Activated B cell treated with CpG ODN at 0.5 μM for 24 hours (primary cell): ENCODE measurements around the gene BRD4. TPM values are rescaled to one million over a fixed set of nuclear protein-coding genes. Genes with fewer than 3 reads are reported as not detected.

Experiments used
- ATAC-seq: fragments of 200-7000 bp; cut with Tn5 transposase; one replicate; pipeline ENCODE4 v1.10.0; 2021; ENCODE audit warnings: low read depth, mild to moderate bottlenecking, moderate library complexity
- CTCF ChIA-PET: fragments of 350-600 bp; sonication (Branson Sonifier 250); formaldehyde crosslinking; loops from one replicate; lab custom pipeline; 2021; ENCODE audit warnings: antibody characterized with exemption; lab: Charles Lee
- POLR2A ChIA-PET: fragments of 350-600 bp; sonication (Branson Sonifier 250); formaldehyde crosslinking; loops from one replicate; lab custom pipeline; 2021; ENCODE audit warnings: antibody characterized with exemption; lab: Charles Lee
- DNase-seq: peaks from one replicate; pipeline ENCODE4 v3.0.0; 2022
- H3K27ac Mint-ChIP-seq: one replicate; pipeline ENCODE4 v1.8.0; 2020; ENCODE audit warnings: mixed read lengths
- H3K27me3 Mint-ChIP-seq: one replicate; pipeline ENCODE4 v1.8.0; 2021; ENCODE audit warnings: mixed read lengths
- H3K36me3 Mint-ChIP-seq: one replicate; pipeline ENCODE4 v1.8.0; 2021; ENCODE audit warnings: low read depth, mixed read lengths
- H3K4me1 Mint-ChIP-seq: one replicate; pipeline ENCODE4 v1.8.0; 2021; ENCODE audit warnings: mixed read lengths
- H3K4me3 Mint-ChIP-seq: one replicate; pipeline ENCODE4 v1.8.0; 2020; ENCODE audit warnings: mild to moderate bottlenecking, mixed read lengths
- H3K9me3 Mint-ChIP-seq: one replicate; pipeline ENCODE4 v1.8.0; 2020; ENCODE audit warnings: mixed read lengths
- CTCF ChIP-seq: fragments of 200-600 bp; IDR thresholded peaks from one replicate; pipeline ENCODE4 v1.8.0; 2022; ENCODE audit warnings: antibody characterized with exemption, mild to moderate bottlenecking
- intact Hi-C: fragments of 100-400 bp; cut with micrococcal nuclease; formaldehyde crosslinking; loops from one replicate; pipeline ENCODE4 v1.15.1; 2024
- total RNA-seq: library from RNA; stranded (reverse); gene quantifications from 2 replicates; pipeline ENCODE4 v1.2.3, GENCODE V29; 2022

BRD4 gene
- total RNA-seq, 1 donor from 2014 or later: 164 TPM

GRCh38 chr19:15297416-15298224 is 34.7 kb downstream of the BRD4 start:
- H3K27me3 Mint-ChIP-seq: no peaks in the 10 kb centered on the region
- peak overlapping the region; percentile 20 for H3K27ac Mint-ChIP-seq
- DNase-seq: no peak
- H3K36me3 Mint-ChIP-seq: peaks cover 24% of the 10 kb centered on the region
- CTCF ChIA-PET: no interaction called here
- peak overlapping the region; percentile 50 for H3K4me3 Mint-ChIP-seq
- ATAC-seq: peak; percentile 15
- intact Hi-C loops: no loop called here
- H3K9me3 Mint-ChIP-seq: no peaks in the 10 kb centered on the region
- no peak for TF ChIP-seq CTCF
- POLR2A ChIA-PET: interaction anchor here (0.6 to 2.0 kb wide), 3 partner anchors 9 to 81 kb away, joined by 4 to 11 read pairs (median 9); no protein-coding TSS in a partner anchor
- H3K4me1 Mint-ChIP-seq: peaks cover 99% of the 10 kb centered on the region

- ChIA-PET POLR2A (interaction anchor here (0.6 to 2.0 kb wide), 4 partner anchors 8 to 82 kb away, joined by 3 to 11 read pairs (median 6); no protein-coding TSS in a partner anchor), CTCF (no interaction called here)
- intact Hi-C loops: no loop called here
These were observed 35.4 kb downstream of the BRD4 start for GRCh38 chr19:15296841-15297415.

GRCh38 chr19:15296353-15296752 is 36.0 kb downstream of the BRD4 start:
- intact Hi-C loops: no loop called here

More at GRCh38 chr19:15296841-15297415, 35.4 kb downstream of the BRD4 start:
- TF ChIP-seq CTCF: no peak
- Mint-ChIP-seq H3K9me3 (no peaks in the 10 kb centered on the region), H3K36me3 (peaks cover 26% of the 10 kb centered on the region), H3K27ac (peak overlapping the region; percentile 20), H3K4me3 (peak overlapping the region; percentile 50), H3K27me3 (no peaks in the 10 kb centered on the region), H3K4me1 (peaks cover 99% of the 10 kb centered on the region)
- ATAC-seq (no peak), DNase-seq (no peak)

GRCh38 chr19:15294561-15294990 is 37.8 kb downstream of the BRD4 start:
- Mint-ChIP-seq H3K27ac (no peak overlapping the region), H3K4me1 (peaks cover 99% of the 10 kb centered on the region), H3K27me3 (no peaks in the 10 kb centered on the region), H3K4me3 (no peak overlapping the region), H3K9me3 (no peaks in the 10 kb centered on the region), H3K36me3 (peaks cover 26% of the 10 kb centered on the region)
- ATAC-seq: no peak
- ChIA-PET CTCF (no interaction called here), POLR2A (no interaction called here)
- intact Hi-C loops: no loop called here
- TF ChIP-seq CTCF: no peak
- DNase-seq: no peak

More at GRCh38 chr19:15296353-15296752, 36.0 kb downstream of the BRD4 start:
- no peak for ATAC-seq
- peaks cover 26% of the 10 kb centered on the region for H3K36me3 Mint-ChIP-seq
- DNase-seq: no peak
- H3K27ac Mint-ChIP-seq: peak overlapping the region; percentile 20
- ChIA-PET POLR2A (interaction anchor here (0.6 to 2.0 kb wide), 2 partner anchors 8 to 37 kb away, joined by 3 to 11 read pairs; no protein-coding TSS in a partner anchor), CTCF (no interaction called here)
- H3K27me3 Mint-ChIP-seq: no peaks in the 10 kb centered on the region
- H3K9me3 Mint-ChIP-seq: no peaks in the 10 kb centered on the region
- no peak overlapping the region for H3K4me3 Mint-ChIP-seq
- TF ChIP-seq CTCF: no peak
- peaks cover 99% of the 10 kb centered on the region for H3K4me1 Mint-ChIP-seq
